B cell (primary cell): Measurements from ENCODE around the gene IL11. TPM values are rescaled to one million over a fixed set of nuclear protein-coding genes. Genes with fewer than 3 reads are reported as not detected.

ENCODE experiments used
- ATAC-seq: fragments of 200-7000 bp; cut with Tn5 transposase; one replicate; pipeline ENCODE4 v1.10.0; 2021; ENCODE audit warnings: low read depth, mild to moderate bottlenecking, moderate number of reproducible peaks, moderate library complexity
- CTCF ChIA-PET: fragments of 350-600 bp; sonication (Branson Sonifier 250); formaldehyde crosslinking; loops from one replicate; lab custom pipeline; 2021; ENCODE audit warnings: antibody characterized with exemption, inconsistent platforms; lab: Charles Lee
- POLR2A ChIA-PET: fragments of 350-600 bp; sonication (Branson Sonifier 250); formaldehyde crosslinking; loops from one replicate; lab custom pipeline; 2021; ENCODE audit warnings: antibody characterized with exemption; lab: Charles Lee
- DNase-seq: peaks from one replicate; pipeline ENCODE4 v3.0.0; 2013
- H2AFZ ChIP-seq: 2 replicates; pipeline ENCODE4 v1.6.1; 2012; ENCODE audit warnings: mild to moderate bottlenecking, low read depth, low read length; ENCODE audit not compliant: insufficient read depth, poor library complexity, severe bottlenecking
- H3K27ac ChIP-seq, 2 donors: 1 replicate in 1 of 2; 2 replicates in 1 of 2; pipeline ENCODE4 v1.5.1; 2012 to 2013; ENCODE audit warnings: low read length in 2 of 2, mild to moderate bottlenecking in 2 of 2, moderate library complexity in 1 of 2
- H3K27me3 ChIP-seq, 4 experiments: fragments of 200-600 bp in 1 of 4; sonication (generic) in 1 of 4; replicated peaks in 1 of 4; 1 replicate in 2 of 4; 2 replicates in 2 of 4; pipeline versions ENCODE4 v1.6.1 to v1.7.0; 2013 to 2016; ENCODE audit warnings: low read length in 3 of 4, mild to moderate bottlenecking in 2 of 4, mixed read lengths in 1 of 4, moderate library complexity in 1 of 4; ENCODE audit not compliant: insufficient read depth in 4 of 4, control insufficient read depth in 3 of 4; ENCODE audit errors: control extremely low read depth in 1 of 4
- H3K36me3 ChIP-seq, 2 experiments: replicated peaks in 1 of 2; 1 replicate in 1 of 2; 2 replicates in 1 of 2; pipeline versions ENCODE4 v1.6.1 to v1.7.1; 2013; ENCODE audit warnings: low read length in 1 of 2; ENCODE audit not compliant: insufficient read depth in 2 of 2, control insufficient read depth in 1 of 2; ENCODE audit errors: control extremely low read depth in 1 of 2, extremely low read depth in 1 of 2
- H3K4me1 ChIP-seq, 2 donors: fragments of 200-600 bp in 1 of 2; sonication (generic) in 1 of 2; 1 replicate in 1 of 2; 2 replicates in 1 of 2; pipeline versions ENCODE4 v1.5.1 to v1.6.1; 2013 to 2017; ENCODE audit warnings: low read length in 2 of 2; ENCODE audit not compliant: control insufficient read depth in 2 of 2, insufficient read depth in 2 of 2
- H3K4me2 ChIP-seq: replicated peaks from 2 replicates; pipeline ENCODE3; 2012; ENCODE audit warnings: mild to moderate bottlenecking, low read depth, low read length; ENCODE audit not compliant: poor library complexity, severe bottlenecking
- H3K4me3 ChIP-seq, 5 experiments: fragments of 200-600 bp in 1 of 5; sonication (generic) in 1 of 5; 1 replicate in 3 of 5; 2 replicates in 2 of 5; pipeline versions ENCODE4 v1.5.1 to v1.7.0; 2011 to 2016; ENCODE audit warnings: low read length in 4 of 5, mild to moderate bottlenecking in 4 of 5, low read depth in 2 of 5, control low read depth in 1 of 5, moderate library complexity in 1 of 5; ENCODE audit not compliant: insufficient read depth in 1 of 5; ENCODE audit errors: control extremely low read depth in 1 of 5, extremely low read depth in 1 of 5
- H3K79me2 ChIP-seq: fragments of 200-600 bp; sonication (generic); one replicate; pipeline ENCODE4 v1.6.0; 2016; ENCODE audit warnings: low read length; ENCODE audit not compliant: control insufficient read depth, insufficient read depth
- H3K9ac ChIP-seq: fragments of 200-600 bp; sonication (generic); 2 replicates; pipeline ENCODE4 v1.6.1; 2017; ENCODE audit warnings: mild to moderate bottlenecking, low read length, moderate library complexity
- H3K9me3 ChIP-seq, 3 donors: one replicate each; pipeline versions ENCODE4 v1.6.1 to v1.7.1; 2013; ENCODE audit warnings: low read length in 2 of 3; ENCODE audit not compliant: control insufficient read depth in 2 of 3, insufficient read depth in 1 of 3; ENCODE audit errors: control extremely low read depth in 1 of 3
- H4K20me1 ChIP-seq: 2 replicates; pipeline ENCODE4 v1.6.0; 2012; ENCODE audit warnings: mild to moderate bottlenecking, low read length; ENCODE audit not compliant: insufficient read depth, control insufficient read depth, poor library complexity, severe bottlenecking
- H3K27ac Mint-ChIP-seq: one replicate; pipeline ENCODE4 v1.8.0; 2021; ENCODE audit warnings: mixed read lengths
- H3K27me3 Mint-ChIP-seq: one replicate; pipeline ENCODE4 v1.8.0; 2021; ENCODE audit warnings: mixed read lengths
- H3K4me1 Mint-ChIP-seq: one replicate; pipeline ENCODE4 v1.8.0; 2021; ENCODE audit warnings: mixed read lengths
- H3K4me3 Mint-ChIP-seq: one replicate; pipeline ENCODE4 v1.8.0; 2021; ENCODE audit warnings: mixed read lengths
- H3K9me3 Mint-ChIP-seq: one replicate; pipeline ENCODE4 v1.8.0; 2022; ENCODE audit warnings: mixed read lengths; ENCODE audit not compliant: insufficient read depth
- EZH2 ChIP-seq: IDR thresholded peaks from 2 replicates; pipeline ENCODE4 v1.6.1; 2012; ENCODE audit warnings: borderline replicate concordance, low read depth, mild to moderate bottlenecking, moderate library complexity, low read length; ENCODE audit not compliant: insufficient read depth, poor library complexity, severe bottlenecking
- WGBS: methylation state at CpG from one replicate; pipeline ENCODE4 v1.1.5; 2013; ENCODE audit warnings: missing lambda C conversion rate; ENCODE audit not compliant: insufficient coverage; 5-methylcytosine and 5-hydroxymethylcytosine counted together
- intact Hi-C: fragments of 100-400 bp; cut with micrococcal nuclease; formaldehyde crosslinking; loops from one replicate; pipeline ENCODE4 v1.10.0; 2022
- polyA plus RNA-seq: library from polyadenylated mRNA; depleted of rRNA; stranded (reverse); fragments of >200 nt; gene quantifications from 2 replicates; pipeline ENCODE4 v1.2.3, GENCODE V29; 2012
- total RNA-seq, 2 donors: library from RNA; stranded (reverse); fragments of 120-200 nt in 1 of 2; gene quantifications; 1 replicate in 1 of 2; 2 replicates in 1 of 2; pipeline versions ENCODE4 v1.2.3 to v1.2.4, GENCODE V29; 2013 to 2022
- TF ChIP-seq, protein P1 (sequence below): fragments of 200-600 bp; IDR thresholded peaks from one replicate; pipeline ENCODE4 v1.8.0; 2022; ENCODE audit warnings: antibody characterized with exemption, mild to moderate bottlenecking

Gene IL11
- total and polyA plus RNA-seq, 2 donors (not counting 1 experiment from before 2014, with no cell fraction given): not detected

DNA sequence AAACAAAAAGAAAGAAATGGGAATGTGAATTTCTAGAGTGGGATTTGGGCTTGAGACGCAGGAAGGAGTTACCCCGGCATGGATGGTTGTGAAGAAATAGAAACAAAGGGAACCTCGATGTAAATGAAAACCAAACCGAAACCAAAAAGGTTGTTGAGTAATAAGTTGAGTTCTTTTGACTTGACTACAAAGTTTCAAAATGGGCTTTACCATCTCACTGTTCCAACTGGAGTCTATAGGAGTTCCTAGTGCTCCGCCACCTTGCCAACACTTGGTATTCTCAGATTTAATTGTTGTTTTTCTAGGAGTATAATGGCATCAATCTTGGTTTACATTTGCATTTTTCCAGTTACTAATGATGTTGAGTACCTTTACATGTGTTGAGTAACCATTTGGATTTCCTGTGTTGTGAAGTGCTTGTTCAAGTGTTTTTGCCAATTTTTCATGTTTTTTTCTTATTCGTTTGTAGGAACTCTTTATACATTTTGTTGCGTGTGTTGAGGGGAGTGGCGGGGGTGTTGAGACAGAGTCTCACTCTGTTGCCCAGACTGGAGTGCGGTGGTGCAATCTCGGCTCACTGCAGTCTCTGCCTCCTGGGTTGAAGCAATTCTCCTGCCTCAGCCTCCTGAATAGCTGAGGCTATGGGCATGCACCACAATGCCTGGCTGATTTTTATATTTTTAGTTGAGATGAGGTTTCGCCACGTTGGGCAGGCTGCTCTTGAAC, 28.1 kb upstream of the IL11 start:
- CTCF ChIA-PET: no interaction called here
- no peak overlapping the region for H3K4me2 ChIP-seq
- POLR2A ChIA-PET: interaction anchor here (0.6 kb wide), 1 partner anchor 9 kb away, joined by 3 read pairs; no protein-coding TSS in a partner anchor
- no peaks in the 10 kb centered on the region for H3K27me3 Mint-ChIP-seq
- H3K4me3 ChIP-seq: no peak overlapping the region
- H3K9me3 ChIP-seq: no peaks in the 10 kb centered on the region
- intact Hi-C loops: no loop called here
- H4K20me1 ChIP-seq: peaks cover 6% of the 10 kb centered on the region
- H3K79me2 ChIP-seq: peaks cover 2% of the 10 kb centered on the region
- WGBS: 76% methylated on average over 11 of the region's 12 CpGs
- H3K36me3 ChIP-seq: peaks cover 0 to 31% of the 10 kb centered on the region in 2 experiments
- no peak overlapping the region for H3K27ac Mint-ChIP-seq
- no peak overlapping the region for H2AFZ ChIP-seq
- H3K27me3 ChIP-seq: no peaks in the 10 kb centered on the region
- H3K9ac ChIP-seq: no peak overlapping the region
- H3K4me1 Mint-ChIP-seq: peaks cover 4% of the 10 kb centered on the region
- H3K27ac ChIP-seq: no peak overlapping the region
- DNase-seq: no peak
- H3K4me3 Mint-ChIP-seq: no peak overlapping the region
- no peaks in the 10 kb centered on the region for H3K4me1 ChIP-seq
- ATAC-seq: no peak
- no peak for TF ChIP-seq EZH2
- no peaks in the 10 kb centered on the region for H3K9me3 Mint-ChIP-seq

DNA sequence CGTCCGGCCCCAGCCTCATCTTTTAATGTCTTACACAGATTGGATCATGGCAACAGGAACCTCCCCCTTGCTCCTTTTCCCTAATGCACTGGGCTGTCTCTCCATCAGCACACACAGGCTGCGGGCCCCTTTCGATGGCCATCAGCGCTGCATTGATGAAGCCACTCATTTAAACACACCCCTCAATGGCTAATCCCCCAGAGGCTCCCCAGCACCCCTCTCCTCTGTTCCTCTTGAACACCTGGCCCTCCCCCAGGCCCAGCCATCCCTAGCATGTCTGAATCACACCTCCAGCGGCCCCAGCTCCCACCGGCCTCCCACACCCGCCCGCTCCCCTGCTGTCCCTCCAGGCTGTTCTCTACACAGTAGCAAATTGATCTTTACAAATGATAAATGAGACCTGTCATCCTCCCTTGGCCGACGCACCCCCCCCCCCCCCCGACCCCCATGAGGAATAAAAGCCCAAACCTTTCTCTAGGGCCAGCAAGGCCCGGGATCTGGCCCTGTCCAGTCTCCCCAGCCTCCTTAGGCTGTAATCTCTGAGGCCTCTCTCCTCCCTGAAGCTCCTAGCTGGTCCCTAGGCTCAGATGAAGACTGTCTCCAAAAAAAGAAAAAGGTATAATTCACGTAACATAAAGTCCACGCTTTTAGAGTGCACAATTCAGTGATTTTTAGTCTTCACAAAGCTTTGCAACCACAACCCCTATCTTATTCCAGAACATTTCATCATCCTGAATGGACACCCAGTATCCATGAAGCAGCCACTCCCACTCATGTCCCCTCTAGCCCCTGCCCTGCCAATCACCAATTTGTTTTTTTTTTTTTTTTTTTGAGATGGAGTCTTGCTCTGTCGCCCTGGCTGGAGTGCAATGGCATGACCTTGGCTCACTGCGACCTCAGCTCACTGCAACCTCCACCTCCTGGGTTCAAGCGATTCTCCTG, 22.8 kb upstream of the IL11 start:
- Histone ChIP-seq H2AFZ (no peak overlapping the region), H3K9ac (no peak overlapping the region), H3K4me2 (no peak overlapping the region), H3K36me3 (peaks cover 3 to 34% of the 10 kb centered on the region in 2 experiments), H3K27ac (no peak overlapping the region), H3K27me3 (no peaks in the 10 kb centered on the region), H3K4me3 (no peak overlapping the region), H4K20me1 (peaks cover 42% of the 10 kb centered on the region), H3K79me2 (peaks cover 12% of the 10 kb centered on the region), H3K9me3 (no peaks in the 10 kb centered on the region), H3K4me1 (peaks cover 9 to 15% of the 10 kb centered on the region in 2 donors)
- DNase-seq: no peak
- no peak for ATAC-seq
- Mint-ChIP-seq H3K27me3 (no peaks in the 10 kb centered on the region), H3K9me3 (no peaks in the 10 kb centered on the region), H3K4me3 (no peak overlapping the region), H3K27ac (no peak overlapping the region), H3K4me1 (peaks cover 24% of the 10 kb centered on the region)
- TF ChIP-seq EZH2: no peak
- TF ChIP-seq, protein P1, sequence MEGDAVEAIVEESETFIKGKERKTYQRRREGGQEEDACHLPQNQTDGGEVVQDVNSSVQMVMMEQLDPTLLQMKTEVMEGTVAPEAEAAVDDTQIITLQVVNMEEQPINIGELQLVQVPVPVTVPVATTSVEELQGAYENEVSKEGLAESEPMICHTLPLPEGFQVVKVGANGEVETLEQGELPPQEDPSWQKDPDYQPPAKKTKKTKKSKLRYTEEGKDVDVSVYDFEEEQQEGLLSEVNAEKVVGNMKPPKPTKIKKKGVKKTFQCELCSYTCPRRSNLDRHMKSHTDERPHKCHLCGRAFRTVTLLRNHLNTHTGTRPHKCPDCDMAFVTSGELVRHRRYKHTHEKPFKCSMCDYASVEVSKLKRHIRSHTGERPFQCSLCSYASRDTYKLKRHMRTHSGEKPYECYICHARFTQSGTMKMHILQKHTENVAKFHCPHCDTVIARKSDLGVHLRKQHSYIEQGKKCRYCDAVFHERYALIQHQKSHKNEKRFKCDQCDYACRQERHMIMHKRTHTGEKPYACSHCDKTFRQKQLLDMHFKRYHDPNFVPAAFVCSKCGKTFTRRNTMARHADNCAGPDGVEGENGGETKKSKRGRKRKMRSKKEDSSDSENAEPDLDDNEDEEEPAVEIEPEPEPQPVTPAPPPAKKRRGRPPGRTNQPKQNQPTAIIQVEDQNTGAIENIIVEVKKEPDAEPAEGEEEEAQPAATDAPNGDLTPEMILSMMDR: no peak
- 90% methylated on average over 14 of the region's 18 CpGs for WGBS
- ChIA-PET POLR2A (interaction anchor here (0.6 to 1.6 kb wide), 4 partner anchors 14 to 462 kb away, joined by 3 to 21 read pairs (median 4); partner anchors contain the start of gene UBE2S), CTCF (interaction anchor here (1.1 kb wide), 1 partner anchor 9 kb away, joined by 3 read pairs; the partner anchor contains the start of gene TMEM238)
- intact Hi-C loops: no loop called here
